SK-N-MC (cell line): ENCODE measurements around the gene BICDL2.

ENCODE experiments used
- EZH2 ChIP-seq: fragments of 200-600 bp; sonication (generic); IDR thresholded peaks from one replicate; pipeline ENCODE4 v1.6.1; 2017; ENCODE audit warnings: antibody characterized with exemption
- FOXP2 ChIP-seq: optimal IDR thresholded peaks from 2 replicates; pipeline ENCODE3; 2011; ENCODE audit warnings: mild to moderate bottlenecking, moderate library complexity; ENCODE audit not compliant: insufficient read depth; ENCODE audit errors: extremely low read length, control extremely low read depth
- POLR2AphosphoS5 ChIP-seq: IDR thresholded peaks from 2 replicates; pipeline ENCODE4 v1.6.1; 2012; ENCODE audit warnings: mild to moderate bottlenecking, low read depth, low read length, borderline replicate concordance

DNA sequence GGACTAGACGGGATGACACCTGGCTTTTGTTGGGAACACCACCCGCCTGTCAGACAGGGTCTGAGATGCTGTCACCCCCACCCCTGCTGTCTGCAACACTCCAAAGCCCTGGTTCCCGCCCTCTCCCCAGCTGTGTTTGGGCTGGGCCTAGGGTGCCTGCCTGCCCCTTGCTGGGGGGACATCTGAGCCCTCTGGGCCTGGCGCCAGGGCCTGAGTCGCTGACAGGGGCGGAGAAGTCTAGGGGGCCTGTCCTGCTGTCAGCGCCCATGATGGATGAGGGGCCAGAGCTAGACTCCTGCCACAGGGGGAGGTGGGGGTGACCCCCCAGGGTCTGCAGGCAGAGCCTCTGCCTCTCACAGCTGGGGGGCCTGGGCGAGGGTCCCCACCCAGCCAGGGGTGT lies 48.9 kb downstream of the BICDL2 start:
- no peak for TF ChIP-seq EZH2
- TF ChIP-seq FOXP2 = no peak
- no peak for TF ChIP-seq POLR2AphosphoS5
